HuH-7.5 (cell line): ENCODE measurements around the gene KYAT1.

Experiments used
- DNase-seq: peaks from one replicate; pipeline ENCODE4 v3.0.0; 2011; ENCODE audit warnings: low spot score

The KYAT1 gene

DNA sequence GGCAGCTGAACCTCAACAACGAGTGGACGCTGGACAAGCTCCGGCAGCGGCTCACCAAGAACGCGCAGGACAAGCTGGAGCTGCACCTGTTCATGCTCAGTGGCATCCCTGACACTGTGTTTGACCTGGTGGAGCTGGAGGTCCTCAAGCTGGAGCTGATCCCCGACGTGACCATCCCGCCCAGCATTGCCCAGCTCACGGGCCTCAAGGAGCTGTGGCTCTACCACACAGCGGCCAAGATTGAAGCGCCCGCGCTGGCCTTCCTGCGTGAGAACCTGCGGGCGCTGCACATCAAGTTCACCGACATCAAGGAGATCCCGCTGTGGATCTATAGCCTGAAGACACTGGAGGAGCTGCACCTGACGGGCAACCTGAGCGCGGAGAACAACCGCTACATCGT lies 26.6 kb upstream of the KYAT1 start:
- no peak for DNase-seq

DNA sequence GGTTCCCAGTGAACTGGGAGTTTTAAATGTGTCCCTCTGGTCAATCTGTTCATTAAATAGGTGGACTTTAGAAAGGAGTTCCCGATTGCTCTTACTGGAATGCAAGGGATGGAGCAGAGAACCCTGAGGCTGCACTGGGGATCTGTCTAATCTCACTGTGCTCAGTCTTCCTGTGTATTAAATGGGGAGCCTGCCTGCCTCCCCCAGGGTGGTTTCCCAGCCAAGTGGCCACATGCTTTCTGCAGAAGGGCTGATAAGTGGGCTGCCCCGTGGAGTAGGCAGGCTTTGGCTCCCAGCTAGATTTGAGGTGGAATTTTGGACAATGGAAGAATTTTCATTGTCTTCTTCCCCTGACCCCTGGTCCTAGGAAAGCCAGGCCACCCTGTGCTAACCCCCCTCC lies 25.0 kb upstream of the KYAT1 start:
- DNase-seq: no peak

DNA sequence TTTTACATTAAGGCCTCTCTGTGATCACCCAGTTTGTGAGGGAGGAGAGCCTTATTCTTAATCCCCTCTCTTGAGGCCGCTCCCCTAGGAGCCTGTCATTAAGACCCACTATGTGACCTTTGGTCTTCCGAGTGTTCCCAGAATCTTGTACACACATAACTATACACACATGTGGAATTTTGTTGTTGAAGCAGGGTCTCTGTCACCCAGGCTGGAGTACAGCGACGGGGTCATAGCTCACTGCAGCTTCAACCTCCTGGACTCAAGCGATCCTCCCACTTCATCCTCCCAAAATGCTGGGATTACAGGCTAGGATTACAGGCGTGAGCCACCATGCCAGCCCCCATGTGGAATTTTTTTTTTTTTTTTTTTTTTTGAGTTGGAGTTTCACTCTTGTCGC lies 24.2 kb upstream of the KYAT1 start:
- DNase-seq: no peak

DNA sequence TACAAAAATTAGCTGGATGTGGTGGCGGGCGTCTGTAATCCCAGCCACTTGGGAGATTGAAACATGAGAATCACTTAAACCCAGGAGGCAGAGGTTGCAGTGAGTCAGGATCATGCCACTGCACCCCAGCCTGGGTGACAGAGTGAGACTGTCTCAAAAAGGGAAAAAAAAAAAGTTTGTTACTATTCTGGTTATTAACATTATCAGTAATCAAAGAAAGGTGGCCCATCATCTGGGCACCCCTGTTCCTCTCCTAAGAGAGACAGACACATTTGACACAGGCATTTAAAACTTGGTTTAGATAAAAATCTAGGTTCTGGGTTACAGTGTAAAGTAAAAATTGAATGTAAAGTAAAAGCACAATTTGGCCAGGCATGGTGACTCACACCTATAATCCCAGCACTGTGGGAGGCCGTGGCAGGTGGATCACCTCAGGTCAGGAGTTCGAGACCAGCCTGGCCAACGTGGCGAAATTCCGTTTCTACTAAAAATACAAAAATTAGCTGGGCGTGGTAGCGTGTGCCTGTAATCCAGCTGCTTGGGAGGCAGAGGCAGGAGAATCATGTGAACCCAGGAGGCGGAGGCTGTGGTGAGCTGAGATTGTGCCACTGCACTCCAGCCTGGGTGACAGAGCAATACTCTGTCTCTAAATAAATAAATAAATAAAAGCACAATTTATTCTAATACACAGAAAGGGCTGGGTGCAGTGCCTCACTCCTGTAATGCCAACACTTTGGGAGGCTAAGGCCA lies 22.3 kb upstream of the KYAT1 start:
- DNase-seq: no peak

- DNase-seq: no peak
Measured at GRCh38 chr9:128903079-128903461, 21.3 kb upstream of the KYAT1 start.

DNA sequence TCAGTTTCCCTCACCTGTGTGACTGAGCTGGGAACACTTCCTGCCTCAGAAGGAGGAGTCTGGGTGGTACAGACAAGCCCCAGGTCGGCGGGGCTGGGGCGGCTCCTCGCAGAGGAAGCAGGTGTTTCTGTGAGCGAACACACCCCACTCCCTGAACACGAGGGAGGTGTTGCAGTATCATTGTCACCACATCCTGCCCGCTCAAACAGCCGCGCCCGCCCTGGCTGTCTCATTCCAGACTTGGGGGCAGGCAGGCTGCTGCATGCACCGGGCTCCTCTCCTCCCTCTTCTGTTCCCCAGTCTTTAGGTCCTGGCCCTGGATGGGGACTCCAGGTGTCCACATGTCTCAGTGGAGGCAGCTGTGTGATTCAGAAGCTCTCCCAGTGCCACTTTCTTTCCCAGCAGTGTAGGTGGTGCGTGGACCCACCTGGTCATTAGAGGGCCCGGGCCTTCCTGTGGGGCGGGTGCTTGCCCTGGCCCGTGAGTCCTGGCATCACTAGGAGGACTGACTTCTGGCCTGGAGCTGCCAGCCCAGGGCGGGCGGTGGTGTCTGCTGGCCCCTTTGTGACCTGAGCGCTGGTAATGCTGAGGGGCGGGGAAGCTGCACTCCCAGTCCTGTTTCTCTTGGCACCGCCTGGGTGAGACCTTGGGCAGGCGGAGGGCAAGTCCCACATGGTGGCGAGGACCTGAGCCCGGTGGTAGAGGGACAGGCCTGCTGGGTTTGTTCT lies 20.8 kb upstream of the KYAT1 start:
- DNase-seq: no peak

GRCh38 chr9:128901822-128902221 lies 20.1 kb upstream of the KYAT1 start:
- no peak for DNase-seq

DNA sequence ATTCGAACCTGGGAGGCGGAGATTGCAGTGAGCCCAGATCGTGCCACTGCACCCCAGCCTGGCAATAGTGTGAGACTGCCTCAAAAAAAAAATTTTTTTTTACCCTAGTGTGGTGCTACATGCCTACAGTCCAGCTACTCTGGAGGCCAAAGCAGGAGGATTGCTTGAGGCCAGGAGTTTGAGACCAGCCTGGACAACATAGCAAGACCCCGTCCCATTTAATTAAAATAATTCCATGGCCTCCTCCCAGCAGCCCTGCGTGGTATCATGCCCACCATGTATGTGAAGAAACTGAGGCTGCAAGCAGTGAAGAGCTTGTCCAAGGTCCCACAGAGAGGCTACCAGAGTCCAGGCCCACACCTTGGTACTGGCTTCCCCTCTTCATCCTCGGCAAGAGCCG lies 19.6 kb upstream of the KYAT1 start:
- DNase-seq: no peak

DNA sequence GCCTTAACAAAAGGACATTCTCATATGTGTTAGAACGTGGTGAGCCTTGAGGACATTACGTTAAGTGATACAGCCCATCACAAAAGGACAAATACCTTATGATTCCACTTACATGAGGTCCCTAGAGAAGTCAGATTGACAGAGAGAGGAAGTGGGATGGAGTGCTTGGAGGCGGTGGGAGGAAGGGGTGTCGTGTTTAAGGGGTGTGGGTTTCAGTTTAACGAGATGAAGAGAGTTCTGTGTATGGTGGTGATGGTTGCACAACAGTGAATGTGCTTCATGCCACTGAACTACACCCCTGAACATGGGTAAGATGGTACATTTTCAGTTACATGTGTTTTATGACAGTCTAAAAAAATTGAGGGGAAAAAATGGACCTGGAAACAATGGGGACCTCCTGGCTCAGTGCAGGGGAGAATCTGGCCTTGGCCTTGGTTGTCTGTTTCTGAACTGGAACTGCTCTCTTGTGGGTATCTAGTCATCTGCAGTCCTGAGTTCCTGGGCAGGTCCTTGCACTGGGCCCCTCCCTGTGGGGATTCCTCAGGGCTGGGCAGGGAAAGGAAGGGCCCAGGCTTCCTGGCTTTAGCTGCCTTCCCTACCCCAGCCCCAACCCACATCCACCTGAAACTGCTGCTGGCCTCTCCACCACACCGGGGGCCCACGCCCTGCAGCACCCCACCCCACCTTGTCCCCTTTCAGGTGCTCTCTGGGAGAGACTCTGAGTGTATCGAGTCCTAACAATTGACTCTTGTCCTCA lies 18.0 kb upstream of the KYAT1 start:
- no peak for DNase-seq

DNA sequence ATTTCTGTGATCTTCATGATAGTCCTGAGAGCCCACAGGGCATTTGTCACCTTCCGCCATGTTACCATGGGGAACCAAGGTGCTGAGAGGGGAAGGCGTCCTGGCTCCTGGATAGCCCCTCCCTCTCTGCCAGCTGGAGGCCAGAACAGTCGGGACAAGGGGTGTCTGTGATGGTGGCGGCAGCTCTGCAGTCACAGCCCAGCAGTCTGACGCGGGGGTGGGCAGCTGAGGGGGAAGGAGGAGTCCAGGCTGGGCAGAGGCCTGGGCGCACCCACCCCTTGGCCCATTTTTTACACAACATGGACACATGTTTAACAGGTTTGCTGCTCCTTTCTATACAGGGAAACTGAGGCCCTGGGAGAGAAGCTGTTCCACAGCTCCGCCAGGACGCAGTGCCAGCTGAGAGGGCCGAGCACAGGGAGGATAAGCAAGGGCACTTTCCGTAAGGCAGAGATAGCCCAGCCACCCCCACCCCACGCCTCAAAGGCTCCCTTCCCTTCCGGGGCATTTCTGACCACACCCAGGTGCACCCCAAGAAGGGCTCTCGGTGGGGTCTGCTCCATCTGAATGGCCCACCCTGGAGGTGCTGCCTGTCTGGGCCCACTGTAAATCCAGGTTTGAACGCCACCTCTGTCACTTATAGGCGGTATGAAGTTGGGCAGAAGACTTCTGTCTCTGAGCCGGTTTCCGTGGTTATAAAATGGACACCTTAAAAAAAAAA lies 17.3 kb upstream of the KYAT1 start:
- DNase-seq: no peak

DNA sequence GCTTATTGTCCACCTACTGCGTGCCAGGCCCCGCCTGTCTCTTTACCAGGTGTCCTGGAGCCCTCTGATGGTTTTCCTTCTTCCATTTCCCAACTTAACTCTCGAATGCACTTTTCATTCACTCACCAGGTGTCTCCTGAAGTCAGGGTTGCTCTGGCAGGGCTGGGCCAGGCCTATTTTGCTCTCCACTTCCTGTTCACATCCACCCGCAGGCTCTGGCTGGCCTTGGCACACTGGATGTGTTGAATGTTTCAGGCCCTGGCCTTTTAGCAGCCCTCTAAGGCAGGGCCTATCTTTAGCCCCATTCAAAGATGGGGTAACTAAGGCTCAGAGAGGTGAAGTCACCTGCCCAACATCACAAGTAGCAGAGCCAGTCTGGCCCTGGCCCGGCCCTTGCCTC lies 16.6 kb upstream of the KYAT1 start:
- no peak for DNase-seq

DNA sequence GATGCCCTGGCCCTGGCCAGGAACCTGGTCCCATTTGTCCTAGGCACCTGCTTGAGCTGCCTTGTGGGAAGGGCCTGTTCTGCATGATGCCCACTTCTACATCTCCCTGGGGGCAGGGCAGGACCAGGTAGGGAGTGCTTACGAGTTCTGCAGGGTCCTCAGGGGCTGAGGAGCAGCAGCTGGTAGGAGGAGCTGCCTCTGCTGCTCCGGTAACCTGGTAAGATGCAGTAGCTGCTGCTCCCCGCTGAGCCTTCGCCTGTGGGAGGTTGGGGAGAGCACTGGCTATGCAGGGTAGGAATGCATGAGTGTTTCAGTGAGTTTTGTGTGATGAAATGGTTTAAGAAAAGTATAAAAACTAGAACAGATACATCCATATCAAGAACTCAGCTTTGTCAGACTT lies 13.8 kb upstream of the KYAT1 start:
- no peak for DNase-seq

GRCh38 chr9:128894764-128895163 lies 13.0 kb upstream of the KYAT1 start:
- DNase-seq: no peak

DNA sequence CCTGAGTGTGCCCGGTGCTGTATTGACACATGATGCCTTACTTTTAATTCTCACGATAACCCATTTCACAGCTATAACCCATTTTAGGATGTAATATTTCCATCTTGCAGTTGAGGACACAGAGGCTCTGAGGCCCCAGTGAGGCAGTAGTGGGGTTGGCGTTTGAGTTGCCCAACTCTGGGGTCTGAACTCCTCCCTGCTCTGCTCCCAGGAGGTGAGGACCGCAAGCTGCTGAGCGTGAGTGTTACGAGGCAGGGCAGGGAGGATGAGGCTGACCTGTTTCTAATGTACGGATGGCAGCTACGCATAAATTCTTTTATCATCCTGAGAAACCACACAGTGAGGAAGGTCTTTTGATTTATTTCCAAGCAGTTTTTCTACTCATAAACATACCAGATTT lies 11.6 kb upstream of the KYAT1 start:
- DNase-seq: no peak

- DNase-seq: no peak
Measured at GRCh38 chr9:128892221-128892921, 10.6 kb upstream of the KYAT1 start.

DNA sequence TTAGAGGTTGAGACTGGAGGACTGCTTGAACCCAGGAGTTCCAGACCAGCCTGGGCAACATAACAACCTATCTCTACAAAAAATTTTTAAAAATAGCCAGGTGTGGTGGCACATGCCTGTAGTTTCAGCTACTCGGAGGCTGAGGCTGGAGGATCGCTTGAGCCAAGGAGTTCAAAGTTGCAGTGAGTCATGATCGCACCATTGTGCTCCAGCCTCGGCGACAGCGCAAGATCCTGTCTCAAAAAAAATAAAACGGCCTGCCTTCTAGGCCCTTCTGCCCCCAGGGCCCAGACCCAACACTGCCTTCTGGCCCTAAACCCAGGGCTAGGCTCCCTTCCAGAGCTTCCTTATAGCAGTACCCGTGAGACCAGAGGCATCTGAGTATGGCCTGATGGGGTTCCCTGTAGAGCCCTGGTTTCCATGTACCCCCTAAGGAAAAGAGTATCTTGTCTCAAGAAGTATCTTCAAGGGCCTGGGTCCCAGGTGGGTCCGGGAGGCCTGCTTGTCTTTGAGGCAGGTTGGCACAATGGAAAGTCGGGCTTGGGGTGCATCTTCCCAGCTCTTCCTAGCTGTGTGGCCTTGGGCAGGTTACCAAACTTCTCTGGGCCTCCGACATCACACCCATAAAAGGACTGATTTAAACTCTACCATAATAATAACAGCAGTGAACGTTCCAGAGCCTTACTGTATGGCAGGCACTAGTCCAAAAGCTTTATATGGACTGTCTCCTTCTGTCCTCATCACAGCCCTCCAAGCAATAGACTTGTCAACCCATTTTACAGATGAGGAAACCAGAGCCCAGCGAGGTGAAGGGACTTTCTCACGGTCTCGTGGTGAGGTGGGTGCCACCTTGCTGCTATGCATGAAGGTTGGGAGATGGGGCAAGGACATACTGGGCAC lies 9.8 kb upstream of the KYAT1 start:
- no peak for DNase-seq

DNA sequence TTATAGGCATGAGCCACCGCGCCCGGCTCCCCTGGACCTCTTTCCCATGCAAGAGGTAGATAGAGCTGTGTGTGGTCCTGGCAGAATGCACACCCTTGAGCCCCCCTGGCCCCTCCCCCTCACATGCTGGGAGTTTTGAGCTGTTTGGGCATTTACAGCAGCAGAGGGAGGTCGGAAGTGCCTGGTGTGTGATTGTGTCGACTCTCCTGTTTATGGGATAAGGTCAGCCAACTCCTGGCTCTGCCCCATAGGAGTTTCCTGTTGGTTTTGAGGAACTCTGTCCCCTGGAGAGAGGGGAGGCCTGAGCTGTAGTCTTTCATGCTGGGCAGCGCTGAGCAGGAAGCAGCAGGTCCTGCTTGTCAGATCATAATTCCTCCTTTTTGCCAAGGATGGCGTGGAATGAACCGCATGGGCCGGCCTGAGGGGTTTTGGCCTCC lies 6.2 kb upstream of the KYAT1 start:
- no peak for DNase-seq

DNA sequence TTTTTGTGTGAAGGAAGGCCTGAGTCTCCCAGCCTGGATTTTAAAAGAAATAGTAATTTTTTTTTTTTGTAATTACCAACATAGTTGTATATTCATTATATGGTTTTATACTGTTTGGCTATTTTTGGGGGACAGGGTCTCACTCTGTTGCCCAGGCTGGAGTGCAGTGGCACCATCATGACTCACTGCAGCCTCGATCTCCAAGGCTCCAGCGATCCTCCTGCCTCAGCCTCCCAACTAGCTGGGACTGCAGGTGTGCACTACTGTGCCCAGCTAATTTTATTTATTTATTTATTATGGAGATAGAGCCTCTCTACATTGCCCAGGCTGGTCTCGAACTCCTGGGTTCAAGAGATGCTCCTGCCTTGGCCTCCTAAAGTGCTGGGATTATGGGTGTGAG lies 5.3 kb upstream of the KYAT1 start:
- no peak for DNase-seq

DNA sequence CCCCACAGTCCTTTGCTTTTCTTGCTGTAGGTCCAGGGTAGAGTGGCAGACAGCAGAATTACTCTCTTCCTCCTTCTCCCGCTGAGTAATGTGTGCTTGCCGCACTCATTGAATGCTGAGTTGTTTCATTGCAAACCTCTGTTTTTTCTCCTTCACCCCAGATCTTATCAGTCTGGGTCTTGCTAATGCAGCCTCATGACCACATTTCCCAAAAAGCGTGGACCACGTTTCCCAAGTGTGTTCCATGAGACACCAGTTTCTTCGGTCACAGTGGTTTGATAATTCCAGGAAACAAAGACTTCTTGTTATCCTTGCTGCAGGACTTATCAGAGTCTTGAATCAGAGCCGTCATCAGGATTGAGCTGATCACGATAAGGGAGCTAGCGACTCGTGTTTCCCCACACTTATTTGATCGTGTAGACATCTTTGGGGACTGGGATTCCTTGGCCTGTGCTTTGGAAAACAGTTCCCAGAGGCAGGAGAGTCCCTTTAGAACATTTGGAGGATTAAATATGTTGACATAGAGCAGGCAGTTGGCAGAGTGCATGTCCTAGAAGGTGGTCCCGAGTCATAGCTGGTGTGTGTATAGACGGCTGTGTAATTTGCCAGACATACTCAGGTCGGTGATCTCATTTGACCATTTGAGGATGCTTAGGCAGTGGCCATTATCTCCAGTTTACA lies 4.6 kb upstream of the KYAT1 start:
- DNase-seq: no peak

DNA sequence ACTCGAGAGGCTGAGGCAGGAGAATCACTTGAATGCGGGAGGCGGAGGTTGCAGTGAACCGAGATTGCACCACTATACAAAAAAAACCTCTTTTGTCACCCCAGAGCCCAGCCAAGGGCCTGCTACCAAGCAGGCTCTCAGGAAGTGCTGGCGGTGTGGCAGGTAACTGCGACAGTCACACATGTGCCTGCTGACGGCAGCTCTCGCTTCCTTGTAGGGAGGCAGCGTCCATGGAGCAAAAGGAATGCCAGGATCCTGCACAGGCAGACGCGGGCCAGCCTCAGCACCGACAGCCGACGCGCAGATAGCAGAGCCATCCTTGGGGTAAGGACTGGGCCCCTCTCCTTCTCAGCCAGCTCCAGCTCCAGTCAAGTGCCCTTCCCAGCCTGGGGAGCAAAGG lies 4.0 kb upstream of the KYAT1 start:
- DNase-seq: no peak
